Measurements from ENCODE around the gene KRT86. TPM values are rescaled to one million over a fixed set of nuclear protein-coding genes. Genes with fewer than 3 reads are reported as not detected.

Gene KRT86
- total and polyA plus RNA-seq, 2 experiments from 2014 or later, result 0.35 TPM; not detected in 1

DNA sequence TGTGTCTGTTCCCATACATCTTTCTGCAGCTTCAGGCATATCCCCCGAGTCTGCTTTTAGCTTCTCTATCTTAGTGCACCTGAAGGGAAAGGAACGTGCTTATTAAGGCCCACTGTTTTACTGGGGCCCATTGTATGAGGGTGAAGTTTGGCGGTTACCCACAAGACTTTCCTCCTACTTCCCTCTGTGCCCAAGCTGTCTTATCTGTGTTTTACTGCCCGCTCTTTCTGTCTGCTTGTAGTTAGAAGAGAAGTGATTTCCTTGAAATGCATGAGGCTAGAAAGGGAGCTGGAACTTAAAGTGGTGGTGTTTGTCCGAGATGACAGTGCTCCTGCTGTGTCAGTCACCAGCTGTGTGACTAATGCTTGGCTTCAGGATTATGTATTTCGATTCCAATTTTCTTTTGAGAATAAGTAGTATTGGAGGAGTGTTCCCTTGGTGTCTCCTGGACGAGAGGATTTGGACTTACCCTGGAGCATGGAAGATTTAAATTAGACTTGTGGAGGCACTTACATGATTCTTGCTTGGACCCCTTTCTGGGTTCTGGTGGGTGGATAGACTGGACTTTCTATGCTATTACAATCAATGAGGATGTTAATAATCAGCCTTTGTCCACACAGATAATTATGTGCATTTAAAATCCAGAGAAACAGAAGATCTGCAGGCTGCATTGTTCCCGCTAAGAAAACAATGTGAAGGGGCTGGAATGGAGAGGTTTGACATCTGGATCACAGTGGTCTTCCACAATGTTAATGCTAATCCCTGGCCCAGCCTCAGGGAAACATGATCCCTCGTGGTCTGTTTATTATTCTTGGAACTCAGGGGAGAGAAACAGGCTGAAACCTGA is 13.9 kb upstream of the KRT86 start:
- TF ChIP-seq, protein P1, sequence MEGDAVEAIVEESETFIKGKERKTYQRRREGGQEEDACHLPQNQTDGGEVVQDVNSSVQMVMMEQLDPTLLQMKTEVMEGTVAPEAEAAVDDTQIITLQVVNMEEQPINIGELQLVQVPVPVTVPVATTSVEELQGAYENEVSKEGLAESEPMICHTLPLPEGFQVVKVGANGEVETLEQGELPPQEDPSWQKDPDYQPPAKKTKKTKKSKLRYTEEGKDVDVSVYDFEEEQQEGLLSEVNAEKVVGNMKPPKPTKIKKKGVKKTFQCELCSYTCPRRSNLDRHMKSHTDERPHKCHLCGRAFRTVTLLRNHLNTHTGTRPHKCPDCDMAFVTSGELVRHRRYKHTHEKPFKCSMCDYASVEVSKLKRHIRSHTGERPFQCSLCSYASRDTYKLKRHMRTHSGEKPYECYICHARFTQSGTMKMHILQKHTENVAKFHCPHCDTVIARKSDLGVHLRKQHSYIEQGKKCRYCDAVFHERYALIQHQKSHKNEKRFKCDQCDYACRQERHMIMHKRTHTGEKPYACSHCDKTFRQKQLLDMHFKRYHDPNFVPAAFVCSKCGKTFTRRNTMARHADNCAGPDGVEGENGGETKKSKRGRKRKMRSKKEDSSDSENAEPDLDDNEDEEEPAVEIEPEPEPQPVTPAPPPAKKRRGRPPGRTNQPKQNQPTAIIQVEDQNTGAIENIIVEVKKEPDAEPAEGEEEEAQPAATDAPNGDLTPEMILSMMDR (IDR thresholded peaks at IDR 0.05; ENCODE audit: low read depth, low read length), result no peak
- H3K4me1 ChIP-seq (ENCODE audit: low read depth), result no peaks in the 10 kb centered on the region
- H3K36me3 ChIP-seq, result no peaks in the 10 kb centered on the region
- no peak overlapping the region for H3K4me3 ChIP-seq
- H3K27ac ChIP-seq, result no peak overlapping the region
- DNase-seq (ENCODE audit: low read depth in 1 of 2, low spot score in 1 of 2), result no peak
- no peaks in the 10 kb centered on the region for H3K9me3 ChIP-seq (ENCODE audit: low read depth)
- peaks cover 60% of the 10 kb centered on the region for H3K27me3 ChIP-seq

DNA sequence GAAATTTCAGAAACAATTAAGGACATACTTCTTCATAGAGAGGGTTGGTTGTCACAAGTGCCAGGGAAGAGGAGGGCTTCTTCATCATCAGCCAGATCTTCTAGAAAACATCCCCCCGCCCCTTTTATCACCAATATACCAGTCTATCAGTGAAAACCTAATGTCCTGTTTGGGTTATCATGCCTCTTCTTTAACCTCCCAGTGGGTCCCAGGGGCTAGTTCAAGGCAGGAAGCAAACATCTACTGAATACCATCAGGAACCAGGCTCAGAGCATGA is 13.3 kb upstream of the KRT86 start:
- Histone ChIP-seq H3K36me3 (no peaks in the 10 kb centered on the region), H3K27me3 (peaks cover 55% of the 10 kb centered on the region), H3K4me1 (ENCODE audit: low read depth) (no peaks in the 10 kb centered on the region), H3K4me3 (no peak overlapping the region), H3K27ac (no peak overlapping the region), H3K9me3 (ENCODE audit: low read depth) (no peaks in the 10 kb centered on the region)
- DNase-seq (ENCODE audit: low read depth in 1 of 2, low spot score in 1 of 2), result no peak
- TF ChIP-seq, protein P1 (IDR thresholded peaks at IDR 0.05; ENCODE audit: low read depth, low read length), result no peak

DNA sequence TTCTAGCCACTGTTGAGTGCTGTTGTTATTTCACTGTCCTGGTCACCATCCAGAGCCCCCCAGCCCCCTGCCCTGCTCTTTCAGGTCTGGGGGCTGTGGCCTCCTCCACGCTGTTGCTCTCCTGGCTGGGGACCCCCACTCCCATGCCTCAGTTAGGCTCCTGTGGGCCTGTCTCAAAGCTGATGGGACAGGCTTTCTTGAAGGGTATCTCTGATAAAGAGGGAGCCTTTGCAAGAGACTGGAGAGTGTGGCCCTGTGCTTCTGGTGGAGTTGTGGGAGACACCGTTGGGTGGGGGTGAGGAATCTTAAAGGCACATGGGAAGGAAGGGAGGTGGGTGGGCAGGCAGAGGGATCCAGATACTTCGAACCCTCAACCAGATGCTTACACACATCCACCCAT is 12.2 kb upstream of the KRT86 start:
- no peak for DNase-seq (ENCODE audit: low read depth in 1 of 2, low spot score in 1 of 2)
- Histone ChIP-seq H3K27me3 (peaks cover 43% of the 10 kb centered on the region), H3K36me3 (no peaks in the 10 kb centered on the region), H3K9me3 (ENCODE audit: low read depth) (no peaks in the 10 kb centered on the region), H3K27ac (no peak overlapping the region), H3K4me3 (no peak overlapping the region), H3K4me1 (ENCODE audit: low read depth) (no peaks in the 10 kb centered on the region)
- TF ChIP-seq, protein P1 (IDR thresholded peaks at IDR 0.05; ENCODE audit: low read depth, low read length), result no peak

DNA sequence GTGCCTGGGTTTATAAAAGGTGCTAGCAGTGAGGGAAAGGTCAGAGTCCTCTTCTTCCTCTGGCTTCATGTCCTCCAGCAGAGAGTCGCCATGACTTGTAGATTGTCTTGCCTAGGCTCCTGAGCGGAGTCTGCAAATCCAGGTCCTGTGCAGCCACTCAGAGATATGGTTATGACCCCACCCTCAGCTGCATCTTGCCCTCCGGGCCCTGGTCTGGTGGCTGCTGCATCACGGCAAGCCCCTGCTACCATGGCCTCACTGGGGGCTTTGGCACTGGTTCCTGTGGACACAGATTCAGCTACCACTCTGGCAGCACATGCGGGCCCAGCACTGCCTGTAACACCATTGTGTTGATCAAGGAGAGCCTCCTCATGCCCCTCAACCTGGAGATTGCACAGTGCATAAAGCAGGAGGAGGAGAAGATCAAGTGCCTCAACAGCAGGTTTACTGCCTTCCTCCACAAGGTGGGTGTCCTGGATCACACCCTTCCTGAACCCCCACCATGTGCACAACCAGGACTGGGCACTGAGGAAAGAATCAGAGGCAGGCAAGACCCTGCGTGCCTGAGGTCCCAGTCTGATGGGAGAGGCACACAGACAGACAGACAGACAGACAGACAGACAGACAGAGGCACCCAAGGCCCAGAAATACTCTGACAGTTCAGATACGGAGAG is 10.5 kb upstream of the KRT86 start:
- H3K9me3 ChIP-seq (ENCODE audit: low read depth), result no peaks in the 10 kb centered on the region
- no peaks in the 10 kb centered on the region for H3K4me1 ChIP-seq (ENCODE audit: low read depth)
- H3K36me3 ChIP-seq, result no peaks in the 10 kb centered on the region
- peaks cover 35% of the 10 kb centered on the region for H3K27me3 ChIP-seq
- no peak overlapping the region for H3K27ac ChIP-seq
- TF ChIP-seq, protein P1 (IDR thresholded peaks at IDR 0.05; ENCODE audit: low read depth, low read length), result no peak
- no peak for DNase-seq (ENCODE audit: low read depth in 1 of 2, low spot score in 1 of 2)
- H3K4me3 ChIP-seq, result no peak overlapping the region

DNA sequence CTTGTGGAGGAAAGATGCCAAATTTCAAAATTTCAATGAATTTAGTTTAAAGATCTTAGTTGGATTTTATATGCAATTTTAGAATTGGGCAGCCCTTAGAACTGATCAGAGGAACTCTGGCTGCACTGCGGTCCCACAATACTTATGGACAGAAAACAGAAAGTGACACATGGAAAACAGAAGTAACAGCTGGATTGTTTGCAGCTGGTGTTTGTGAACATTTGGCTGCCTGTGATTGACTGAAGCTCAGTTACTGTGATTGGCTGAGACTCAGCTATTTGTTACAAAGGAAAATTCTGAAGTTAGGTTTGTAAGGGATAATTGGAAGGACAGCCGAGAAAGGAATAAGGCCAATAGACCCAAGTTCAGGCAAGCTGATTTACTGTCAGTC is 10.0 kb upstream of the KRT86 start:
- DNase-seq (ENCODE audit: low read depth in 1 of 2, low spot score in 1 of 2), result peak in 1 of 2 donors; percentile 14
- TF ChIP-seq, protein P1 (IDR thresholded peaks at IDR 0.05; ENCODE audit: low read depth, low read length), result no peak
- Histone ChIP-seq H3K27me3 (peaks cover 29% of the 10 kb centered on the region), H3K4me3 (no peak overlapping the region), H3K27ac (no peak overlapping the region), H3K9me3 (ENCODE audit: low read depth) (no peaks in the 10 kb centered on the region), H3K36me3 (no peaks in the 10 kb centered on the region), H3K4me1 (ENCODE audit: low read depth) (no peaks in the 10 kb centered on the region)

Measured in cardiac muscle cell (in vitro differentiated cells and primary cell).